Endodermal cell (in vitro differentiated cells): ENCODE results near the gene PMFBP1. TPM values are rescaled to one million over a fixed set of nuclear protein-coding genes. Genes with fewer than 3 reads are reported as not detected.

Experiments used
- DNase-seq: peaks from one replicate; pipeline ENCODE4 v3.0.0-alpha.2; 2017
- H3K27ac ChIP-seq: 2 replicates; pipeline ENCODE4 v1.5.1; 2013; ENCODE audit warnings: mild to moderate bottlenecking, low read depth, low read length, moderate library complexity
- H3K27me3 ChIP-seq: 2 replicates; pipeline ENCODE4 v1.6.1; 2013; ENCODE audit warnings: mild to moderate bottlenecking, low read length, moderate library complexity; ENCODE audit not compliant: insufficient read depth, control insufficient read depth, poor library complexity, severe bottlenecking
- H3K36me3 ChIP-seq: 2 replicates; pipeline ENCODE4 v1.7.0; 2013; ENCODE audit warnings: mild to moderate bottlenecking, low read length, moderate library complexity; ENCODE audit not compliant: control insufficient read depth, insufficient read depth
- H3K4me1 ChIP-seq: one replicate; pipeline ENCODE4 v1.7.0; 2013; ENCODE audit warnings: low read length; ENCODE audit not compliant: control insufficient read depth, insufficient read depth
- H3K4me3 ChIP-seq: 2 replicates; pipeline ENCODE4 v1.5.1; 2013; ENCODE audit warnings: mild to moderate bottlenecking, low read length, moderate library complexity
- H3K9ac ChIP-seq: 2 replicates; pipeline ENCODE4 v1.6.1; 2013; ENCODE audit warnings: mild to moderate bottlenecking, low read length, moderate library complexity; ENCODE audit not compliant: poor library complexity, severe bottlenecking; ENCODE audit errors: extremely low read depth
- H3K9me3 ChIP-seq: 2 replicates; pipeline ENCODE4 v1.6.1; 2013; ENCODE audit warnings: mild to moderate bottlenecking, low read length, moderate library complexity; ENCODE audit not compliant: control insufficient read depth
- H3K27ac Mint-ChIP-seq: 2 replicates; pipeline ENCODE4 v1.8.0; 2020; ENCODE audit warnings: mixed read lengths
- H3K27me3 Mint-ChIP-seq: 2 replicates; pipeline ENCODE4 v1.8.0; 2021; ENCODE audit warnings: mild to moderate bottlenecking, mixed read lengths; ENCODE audit not compliant: insufficient read depth
- H3K36me3 Mint-ChIP-seq: 2 replicates; pipeline ENCODE4 v1.8.0; 2020; ENCODE audit warnings: low read depth, mixed read lengths
- H3K4me1 Mint-ChIP-seq: 2 replicates; pipeline ENCODE4 v1.8.0; 2020; ENCODE audit warnings: mixed read lengths
- H3K4me3 Mint-ChIP-seq: 2 replicates; pipeline ENCODE4 v1.8.0; 2020; ENCODE audit warnings: mild to moderate bottlenecking, moderate library complexity, mixed read lengths
- H3K9me3 Mint-ChIP-seq: 2 replicates; pipeline ENCODE4 v1.8.0; 2020; ENCODE audit warnings: mild to moderate bottlenecking, mixed read lengths
- CTCF ChIP-seq: fragments of 200-600 bp; sonication (generic); conservative IDR thresholded peaks from 2 replicates; pipeline ENCODE4 v1.5.0; 2021; ENCODE audit warnings: antibody characterized with exemption, mild to moderate bottlenecking
- WGBS, 2 experiments: methylation state at CpG; one replicate each; pipeline versions ENCODE4 v1.1.5 to v1.1.7; 2013; ENCODE audit warnings: missing lambda C conversion rate in 2 of 2, mixed read lengths in 1 of 2; ENCODE audit not compliant: insufficient coverage in 1 of 2, insufficient read length in 1 of 2; 5-methylcytosine and 5-hydroxymethylcytosine counted together
- total RNA-seq, 2 donors: library from RNA; stranded (reverse); fragmentation: NEBNext Ultra II Directional in 1 of 2; extraction: Animal tissue kit (Norgen Biotek cat#: 25700) in 1 of 2; gene quantifications; 2 replicates in 1 of 2; 3 replicates in 1 of 2; pipeline ENCODE4 v1.2.1, GENCODE V29; 2021

PMFBP1 gene
- total RNA-seq, 2 donors from 2014 or later = 2.1 to 4.1 TPM

- Mint-ChIP-seq H3K27me3 (no peaks in the 10 kb centered on the region), H3K9me3 (no peaks in the 10 kb centered on the region), H3K4me1 (peaks cover 11% of the 10 kb centered on the region), H3K4me3 (no peak overlapping the region), H3K27ac (no peak overlapping the region), H3K36me3 (peaks cover 72% of the 10 kb centered on the region)
- H3K4me1 ChIP-seq = peaks cover 10% of the 10 kb centered on the region
- no peak overlapping the region for H3K27ac ChIP-seq
- no peaks in the 10 kb centered on the region for H3K9me3 ChIP-seq
- H3K4me3 ChIP-seq = no peak overlapping the region
- H3K27me3 ChIP-seq = no peaks in the 10 kb centered on the region
- no peak overlapping the region for H3K9ac ChIP-seq
- no peak for TF ChIP-seq CTCF
- peaks cover 76% of the 10 kb centered on the region for H3K36me3 ChIP-seq
- peak; percentile 78 for DNase-seq
- 82 to 89% methylated on average over 8 to 15 of the region's 15 CpGs for WGBS, 2 experiments
Observed at GRCh38 chr16:72098936-72099335, 73.0 kb downstream of the PMFBP1 start.

GRCh38 chr16:72094266-72094610 lies 77.7 kb downstream of the PMFBP1 start:
- H3K4me3 ChIP-seq = peak overlapping the region; percentile 92
- DNase-seq = no peak
- no peaks in the 10 kb centered on the region for H3K27me3 ChIP-seq
- peak overlapping the region; percentile 79 for H3K27ac ChIP-seq
- Mint-ChIP-seq H3K4me1 (peaks cover 16% of the 10 kb centered on the region), H3K27ac (peak overlapping the region; percentile 98), H3K36me3 (peaks cover 40% of the 10 kb centered on the region), H3K27me3 (no peaks in the 10 kb centered on the region), H3K9me3 (no peaks in the 10 kb centered on the region), H3K4me3 (peak overlapping the region; percentile 96)
- H3K9me3 ChIP-seq = no peaks in the 10 kb centered on the region
- peak overlapping the region; percentile 84 for H3K9ac ChIP-seq
- H3K4me1 ChIP-seq = peaks cover 14% of the 10 kb centered on the region
- 3 to 7% methylated on average over 5 to 11 of the region's 11 CpGs for WGBS, 2 experiments
- H3K36me3 ChIP-seq = peaks cover 45% of the 10 kb centered on the region
- no peak for TF ChIP-seq CTCF

GRCh38 chr16:72093448-72094265 lies 78.3 kb downstream of the PMFBP1 start, which contains the start of the genes DHX38 and TXNL4B:
Gene DHX38, plus strand, starts transcription at chr16:72093847. Its CDS starts 2,311 bp downstream, at chr16:72096158.
Gene TXNL4B, minus strand, starts transcription at chr16:72093620. Its CDS starts 2,871 bp downstream, at chr16:72090749.
- no peak for TF ChIP-seq CTCF
- peak within 1 kb of the TSS; percentile 98 for H3K27ac Mint-ChIP-seq
- Histone ChIP-seq H3K36me3 (peaks cover 46% of the 10 kb centered on the region), H3K9ac (peak within 1 kb of the TSS; percentile 84), H3K27me3 (no peaks in the 10 kb centered on the region), H3K4me3 (peak within 1 kb of the TSS; percentile 92), H3K27ac (peak within 1 kb of the TSS; percentile 79), H3K9me3 (no peaks in the 10 kb centered on the region), H3K4me1 (peaks cover 14% of the 10 kb centered on the region)
- DNase-seq = peak; percentile 97
- peak within 1 kb of the TSS; percentile 96 for H3K4me3 Mint-ChIP-seq
- H3K9me3 Mint-ChIP-seq = no peaks in the 10 kb centered on the region
- H3K27me3 Mint-ChIP-seq = no peaks in the 10 kb centered on the region
- 0% methylated on average over 25 to 43 of the region's 43 CpGs for WGBS, 2 experiments
- peaks cover 16% of the 10 kb centered on the region for H3K4me1 Mint-ChIP-seq
- peaks cover 40% of the 10 kb centered on the region for H3K36me3 Mint-ChIP-seq
